Limb (tissue), 2 donors: Measurements from ENCODE around the gene GNRHR.
"Not testable (repeated sequence)": the region's sequence is repeated elsewhere in the genome, so short reads cannot be mapped to it uniquely, and the experiment has no call there.

Experiments
- DNase-seq, 2 donors: peaks; one replicate each; pipeline ENCODE4 v3.0.0-alpha.2; 2016; ENCODE audit errors: extremely low spot score in 2 of 2

The GNRHR gene

DNA sequence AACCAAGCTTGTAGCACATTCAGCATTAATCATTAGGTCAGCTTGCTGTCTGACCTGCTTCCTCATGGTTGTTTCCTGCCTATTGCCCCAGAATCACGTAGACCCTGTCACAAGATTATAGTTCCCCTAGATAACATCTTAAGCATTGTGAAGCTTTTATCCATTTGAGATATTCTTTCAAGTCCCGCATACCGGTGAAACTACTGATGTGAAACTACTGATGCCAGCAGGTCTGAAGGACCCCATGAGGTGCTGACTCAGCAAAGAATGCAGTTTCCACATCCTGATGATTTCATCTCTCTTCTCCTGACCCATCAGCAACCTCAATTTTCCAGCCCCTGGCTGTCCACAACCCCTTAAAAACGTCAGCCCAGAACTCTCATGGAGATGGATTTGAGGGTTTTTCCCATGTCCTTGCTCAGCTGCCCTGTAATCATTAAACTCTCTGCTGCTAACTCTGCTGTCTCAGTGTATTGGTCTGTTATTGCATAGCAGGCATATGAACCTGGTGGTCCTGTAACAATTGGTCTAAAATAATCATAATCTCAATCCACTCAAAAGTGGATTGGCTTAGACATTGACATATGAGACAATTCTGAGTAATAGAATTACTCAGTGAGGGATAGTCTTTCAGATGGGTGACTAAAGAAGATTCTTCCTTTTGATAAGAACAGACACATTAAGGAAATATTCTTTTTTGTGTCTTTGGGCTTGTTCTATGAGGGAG is 26.9 kb downstream of the GNRHR start:
- DNase-seq: no peak

DNA sequence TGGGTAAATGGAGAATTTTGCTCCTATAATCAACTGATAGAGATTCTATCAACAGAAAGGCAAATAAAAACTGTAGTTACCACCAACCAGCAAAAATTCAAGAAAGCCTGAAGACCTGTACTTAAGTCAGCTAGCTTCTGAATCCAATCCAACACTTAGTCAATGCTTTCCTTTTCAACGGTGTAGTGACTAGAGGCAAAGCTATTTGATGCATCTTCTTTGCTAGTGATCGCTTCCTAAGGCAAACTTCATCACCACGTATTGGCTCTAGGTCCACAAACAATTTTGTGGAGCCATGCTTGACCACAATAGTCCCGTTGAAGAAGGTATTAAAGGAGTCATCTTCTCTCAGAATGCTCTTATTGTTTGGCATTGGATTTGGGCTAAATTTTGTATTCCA is 28.2 kb downstream of the GNRHR start:
- DNase-seq: no peak

DNA sequence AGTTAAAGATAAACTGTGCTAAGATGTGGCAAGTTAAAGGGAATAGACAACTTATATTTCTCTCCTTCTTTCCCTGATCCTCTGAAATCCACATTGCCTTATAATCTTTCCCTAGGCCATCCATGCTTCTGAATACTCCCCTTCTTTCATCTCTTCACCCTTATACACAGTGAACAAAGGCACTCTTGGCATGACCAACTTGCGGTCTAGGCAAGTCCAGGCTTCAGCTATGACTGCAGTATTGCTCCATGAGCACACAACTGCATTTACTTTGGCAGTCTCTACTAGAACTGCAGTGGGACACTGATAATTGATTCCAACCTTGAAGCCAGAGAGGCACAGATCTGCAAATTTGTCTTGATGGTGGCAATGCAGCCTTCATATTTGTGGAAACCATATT is 29.1 kb downstream of the GNRHR start:
- DNase-seq: no peak

GRCh38 chr4:67723949-67724348 is 30.2 kb downstream of the GNRHR start:
- no peak for DNase-seq

DNA sequence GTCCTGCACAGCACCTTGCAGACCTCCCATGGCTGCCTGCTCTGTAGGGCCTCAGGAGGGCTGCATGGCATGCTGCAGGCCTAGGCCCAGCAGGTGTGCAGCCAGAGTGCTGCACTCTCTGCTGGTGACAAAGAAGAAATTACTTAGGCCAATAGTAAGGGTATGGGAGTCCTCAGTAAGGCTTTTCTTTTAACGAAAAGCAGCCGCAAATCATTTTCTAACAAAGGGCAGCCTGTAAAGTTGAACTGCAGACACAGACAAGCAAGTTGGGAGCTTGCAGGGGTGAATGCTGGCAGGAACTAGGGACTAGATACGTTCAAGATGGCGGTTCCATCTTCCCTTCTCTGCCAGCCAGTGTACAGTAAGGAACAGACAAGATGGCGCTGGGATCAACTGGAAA is 30.8 kb downstream of the GNRHR start:
- no peak for DNase-seq

- DNase-seq: no peak
Measured at GRCh38 chr4:67721770-67722597, 32.2 kb downstream of the GNRHR start.

GRCh38 chr4:67721315-67721769 is 32.8 kb downstream of the GNRHR start:
- no peak for DNase-seq

GRCh38 chr4:67719953-67720617 is 34.1 kb downstream of the GNRHR start:
- DNase-seq: no peak

- no peak for DNase-seq
Measured at GRCh38 chr4:67718848-67719247, 35.3 kb downstream of the GNRHR start.

DNA sequence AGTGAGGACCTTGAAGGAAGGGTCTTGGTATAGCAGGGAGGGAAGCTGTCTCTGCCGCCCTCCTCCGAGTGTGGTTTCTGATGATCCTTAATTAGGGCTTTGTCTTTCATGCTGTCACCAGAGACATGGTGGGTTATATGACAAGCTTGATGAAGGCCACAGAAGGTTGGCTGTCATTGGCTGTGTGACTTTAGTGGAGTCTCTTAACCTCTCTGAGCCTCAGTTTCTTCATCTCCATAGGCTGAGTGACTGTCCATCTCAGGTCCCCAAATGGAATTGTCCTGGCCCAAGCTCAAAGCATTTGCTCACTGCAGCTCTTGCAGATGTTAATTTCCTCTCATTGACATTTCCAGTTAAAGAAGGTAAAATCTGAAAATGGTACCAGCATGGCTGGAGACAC is 36.6 kb downstream of the GNRHR start:
- DNase-seq: no peak

DNA sequence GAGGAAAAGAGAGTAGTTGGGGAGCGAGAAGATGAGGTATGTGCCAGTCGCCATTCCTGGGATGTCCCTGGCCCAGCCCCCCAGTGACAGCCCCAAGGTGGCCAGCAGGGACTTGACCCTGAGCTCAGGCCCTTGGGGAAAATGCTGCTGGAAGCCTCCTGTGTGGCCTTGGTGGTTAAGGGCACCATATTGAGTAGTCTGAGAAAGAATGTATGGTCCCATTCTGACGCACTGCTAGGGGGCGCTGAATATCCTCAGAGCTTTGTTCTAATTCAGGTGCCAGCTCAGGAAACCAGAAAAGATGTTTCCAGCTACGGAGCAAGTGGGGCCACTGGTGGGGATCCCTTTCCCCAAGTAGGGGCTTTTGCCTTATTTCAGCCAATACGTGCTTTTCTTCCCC is 39.2 kb downstream of the GNRHR start:
- no peak for DNase-seq

GRCh38 chr4:67714248-67714583 is 40.0 kb downstream of the GNRHR start:
- no peak for DNase-seq

DNA sequence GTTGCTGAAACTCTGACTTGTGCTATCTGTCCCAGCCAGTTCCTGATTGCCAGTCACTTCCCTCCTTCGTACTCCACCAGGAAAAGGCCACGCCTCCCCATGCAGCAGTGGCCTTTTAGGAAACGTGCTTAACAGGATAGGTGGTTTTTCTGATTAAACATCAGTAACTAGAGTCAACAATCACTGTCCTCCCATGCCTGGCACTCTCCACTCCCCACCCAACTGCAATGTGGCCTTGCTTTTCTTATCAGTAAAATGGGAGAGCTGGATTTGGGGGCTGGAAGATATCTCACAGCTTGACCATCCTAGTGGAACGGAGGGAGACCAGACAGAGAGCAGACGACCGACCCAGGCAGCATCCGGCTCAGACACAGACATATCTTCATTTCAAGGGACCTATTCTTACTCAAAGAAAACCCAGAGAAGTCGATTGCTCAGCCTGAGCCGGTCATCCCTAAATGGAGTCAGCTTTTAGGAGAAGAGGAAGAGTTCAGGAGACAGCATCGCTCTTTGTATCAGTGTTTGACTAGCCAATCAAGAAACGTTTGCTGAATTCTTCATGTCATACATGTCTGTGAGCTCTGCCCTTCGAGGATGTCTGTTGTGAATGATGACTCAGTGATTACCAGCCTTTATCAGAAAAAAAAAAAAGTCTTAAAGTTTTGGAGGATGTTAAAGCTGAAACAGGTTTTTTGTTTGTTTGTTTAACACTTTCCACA is 40.5 kb downstream of the GNRHR start:
- no peak for DNase-seq

DNA sequence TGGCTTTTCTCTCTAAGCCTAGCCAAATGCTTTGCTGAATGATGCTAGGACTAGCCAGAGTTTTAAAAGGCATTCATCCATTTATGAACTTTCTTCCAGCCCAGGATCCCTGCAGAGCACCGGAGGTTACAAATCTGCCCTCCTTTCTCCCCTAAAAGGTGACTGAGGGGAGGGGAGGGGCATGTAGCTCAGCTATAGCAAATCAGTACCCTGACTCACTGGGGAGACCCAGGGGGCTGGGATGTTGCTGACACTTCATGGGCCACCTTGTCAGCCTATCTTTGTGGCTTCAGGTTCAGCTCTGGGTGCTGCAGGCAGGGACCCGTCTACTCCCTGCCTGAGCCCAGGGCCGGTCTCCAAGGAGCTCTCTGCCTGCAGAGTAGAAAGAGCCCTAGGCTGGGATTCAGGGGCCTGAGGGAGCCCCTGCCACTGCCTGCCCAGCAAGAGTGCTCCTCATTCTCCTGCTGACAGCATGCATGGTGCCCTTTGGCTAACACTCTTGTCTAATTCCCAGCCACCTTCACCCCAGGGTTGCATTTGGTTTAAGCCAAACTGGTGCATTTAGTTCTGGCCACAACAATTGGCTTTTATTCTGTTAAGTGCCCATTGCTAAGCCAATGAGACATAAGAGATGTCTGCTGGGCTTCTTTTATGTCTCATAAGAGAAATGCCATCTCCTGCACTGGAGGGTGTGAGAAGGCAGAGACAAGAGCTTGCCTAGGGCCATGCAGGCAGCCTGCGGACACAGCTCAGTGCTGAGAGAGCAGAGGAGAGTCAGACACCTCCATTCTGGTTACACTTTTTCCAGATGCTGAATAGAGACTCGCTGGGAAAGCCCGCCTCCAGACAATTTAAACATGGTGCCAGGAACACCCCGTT is 41.3 kb downstream of the GNRHR start:
- no peak for DNase-seq

DNA sequence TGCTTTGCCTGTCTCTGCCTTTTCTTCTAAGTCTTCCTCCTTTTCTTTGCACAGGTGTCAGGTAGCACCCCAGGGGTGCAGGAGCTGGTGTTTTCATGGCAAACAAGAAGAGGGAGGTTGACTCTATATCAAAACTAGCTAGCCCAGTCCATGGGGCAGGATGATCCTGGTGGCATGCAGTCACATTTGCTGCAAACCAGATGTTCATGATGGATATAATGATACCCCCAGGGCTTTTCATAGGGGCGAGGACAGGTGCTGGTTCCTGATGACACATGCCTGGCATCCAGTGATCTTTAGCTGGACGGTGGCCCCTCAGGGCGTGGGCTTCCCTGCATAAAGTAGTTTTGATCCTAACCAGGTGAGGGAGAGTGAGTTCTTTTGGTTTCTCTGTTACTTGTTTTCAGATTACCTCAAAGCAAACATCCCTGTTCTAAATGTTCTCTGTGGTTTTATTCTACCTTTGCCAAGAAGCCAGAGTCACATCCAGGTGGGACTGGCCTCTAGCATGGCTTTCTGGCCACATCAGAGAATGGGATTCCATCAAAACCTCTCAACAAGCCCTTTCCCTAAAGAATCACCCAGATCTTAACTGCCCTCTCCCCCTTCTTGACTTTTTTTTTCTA is 42.1 kb downstream of the GNRHR start:
- DNase-seq: no peak

GRCh38 chr4:67706682-67707081 is 47.5 kb downstream of the GNRHR start:
- DNase-seq: not testable (repeated sequence)

DNA sequence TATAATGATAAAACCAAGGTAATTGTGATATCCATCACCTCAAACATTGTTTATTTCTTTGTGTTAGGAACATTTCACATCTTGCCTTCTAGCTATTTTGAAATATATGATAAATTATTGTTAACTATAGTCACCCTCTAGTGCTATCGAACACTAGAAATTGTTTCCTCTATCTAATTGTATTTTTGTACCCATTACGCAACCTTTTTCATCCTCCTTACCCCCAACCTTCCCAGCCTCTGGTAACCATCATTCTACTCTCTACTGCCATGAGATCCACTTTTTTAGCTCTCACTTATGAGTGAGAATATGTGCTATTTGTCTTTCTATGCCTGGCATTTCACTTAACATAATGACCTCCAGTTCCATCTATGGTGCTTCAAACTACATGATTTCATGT is 49.3 kb downstream of the GNRHR start:
- DNase-seq: no peak

DNA sequence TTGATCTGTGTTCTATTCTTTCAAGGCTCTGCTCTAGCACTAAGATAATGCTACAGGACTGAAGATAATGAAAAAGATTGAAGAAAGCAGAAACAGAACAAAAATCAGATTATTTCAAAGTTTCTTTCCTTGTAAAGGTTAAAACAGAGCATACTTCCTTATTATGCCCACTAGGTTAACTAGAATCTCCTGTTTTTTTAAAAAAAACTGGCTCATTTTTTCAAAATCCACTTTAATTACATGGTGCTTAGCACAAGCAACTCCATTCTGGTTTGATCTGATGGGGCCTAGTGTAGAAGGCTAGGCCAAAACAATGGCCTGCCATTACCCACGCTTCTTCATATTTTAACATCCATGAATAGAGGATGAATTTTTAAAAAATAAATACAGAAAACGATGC is 52.0 kb downstream of the GNRHR start:
- no peak for DNase-seq

DNA sequence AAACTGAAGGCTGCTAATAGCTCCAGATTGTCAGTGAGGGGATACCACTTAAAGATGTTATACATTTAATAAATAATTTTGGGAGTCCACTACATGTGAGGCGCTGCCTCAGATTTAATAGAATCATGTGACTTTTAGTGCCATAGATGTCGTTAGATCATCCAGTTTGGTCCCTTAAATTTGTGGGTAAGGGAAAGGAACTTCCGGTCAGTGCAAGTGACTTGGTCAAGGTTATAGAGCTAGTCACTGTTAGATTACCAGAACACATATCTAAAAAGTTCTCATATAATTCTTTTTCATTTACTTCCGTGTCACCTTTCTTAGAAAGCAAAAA is 52.7 kb downstream of the GNRHR start:
- no peak for DNase-seq

DNA sequence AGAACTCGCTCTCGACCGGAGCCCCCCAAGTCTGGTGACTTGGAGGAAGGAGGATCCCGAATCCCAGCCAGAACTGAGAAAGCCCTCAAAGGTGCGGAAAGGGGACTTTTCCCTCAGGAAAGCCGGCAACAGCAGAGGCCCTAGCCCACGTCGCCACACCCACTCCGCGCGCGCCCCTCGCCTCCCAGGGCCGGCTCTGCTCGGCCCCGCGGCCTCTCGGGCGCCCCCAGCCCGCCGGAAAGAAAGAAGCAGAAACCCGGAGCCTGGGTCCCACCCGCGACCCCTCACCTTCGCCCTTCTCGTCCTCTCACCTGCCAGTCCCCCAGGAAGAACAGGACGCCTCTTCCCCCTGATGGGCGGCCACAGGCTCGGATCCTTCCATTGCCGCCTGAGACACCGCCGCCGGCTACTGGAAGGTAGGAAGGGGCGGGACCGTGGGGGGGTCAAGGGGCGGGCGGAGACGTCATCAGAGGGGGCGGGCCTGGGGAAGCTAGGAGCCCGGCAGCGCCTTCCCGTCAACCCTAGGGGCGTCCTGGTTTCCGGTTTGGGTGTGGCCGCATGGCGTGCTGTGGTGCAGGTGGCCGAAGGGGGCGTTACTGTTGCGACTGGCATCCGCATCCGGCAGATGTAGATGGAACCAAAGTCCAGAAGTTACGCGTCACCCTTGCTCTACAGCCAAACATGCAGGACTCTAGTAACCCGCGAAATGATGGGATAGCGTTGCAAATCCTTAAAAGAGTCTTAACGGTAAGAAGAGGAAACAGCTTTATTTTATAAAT is 53.3 kb downstream of the GNRHR start, which contains the start of gene UBA6:
Gene UBA6, minus strand, starts transcription at position 418 of the 779 bp plus-strand sequence. Its CDS starts 36 bp downstream, at position 382.
- DNase-seq: peak; percentile 97
